HL-60 (cell line): ENCODE results near the gene KYAT1.

Source experiments
- GABPA ChIP-seq: IDR thresholded peaks from 2 replicates; pipeline ENCODE4 v1.6.1; 2012; ENCODE audit warnings: low read depth
- POLR2AphosphoS5 ChIP-seq: IDR thresholded peaks from 2 replicates; pipeline ENCODE4 v1.6.1; 2012; ENCODE audit warnings: low read depth
- TF ChIP-seq, protein P1 (sequence below): IDR thresholded peaks from one replicate; pipeline ENCODE4 v1.5.1; 2011; ENCODE audit warnings: low read length, control low read depth, inconsistent platforms; ENCODE audit not compliant: insufficient read depth

DNA sequence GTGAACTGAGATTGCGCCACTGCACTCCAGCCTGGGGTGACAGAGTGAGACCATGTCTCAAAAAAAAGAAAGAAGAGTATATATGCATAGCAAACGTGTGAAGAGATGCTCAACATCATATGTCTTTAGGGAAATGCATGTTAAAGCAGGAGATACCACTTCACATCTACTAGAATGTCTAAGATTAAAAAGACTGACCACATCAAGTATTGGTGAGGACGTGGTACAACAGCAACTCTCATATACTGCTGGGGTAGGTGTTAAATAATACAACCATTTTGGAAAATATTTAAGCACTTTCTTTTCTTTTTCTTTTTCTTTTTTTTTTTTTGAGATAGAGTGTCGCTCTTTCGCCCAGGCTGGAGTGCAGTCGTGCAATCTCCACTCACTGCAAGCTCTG lies 96.3 kb downstream of the KYAT1 start:
- TF ChIP-seq POLR2AphosphoS5 (no peak), GABPA (no peak)
- TF ChIP-seq, protein P1, sequence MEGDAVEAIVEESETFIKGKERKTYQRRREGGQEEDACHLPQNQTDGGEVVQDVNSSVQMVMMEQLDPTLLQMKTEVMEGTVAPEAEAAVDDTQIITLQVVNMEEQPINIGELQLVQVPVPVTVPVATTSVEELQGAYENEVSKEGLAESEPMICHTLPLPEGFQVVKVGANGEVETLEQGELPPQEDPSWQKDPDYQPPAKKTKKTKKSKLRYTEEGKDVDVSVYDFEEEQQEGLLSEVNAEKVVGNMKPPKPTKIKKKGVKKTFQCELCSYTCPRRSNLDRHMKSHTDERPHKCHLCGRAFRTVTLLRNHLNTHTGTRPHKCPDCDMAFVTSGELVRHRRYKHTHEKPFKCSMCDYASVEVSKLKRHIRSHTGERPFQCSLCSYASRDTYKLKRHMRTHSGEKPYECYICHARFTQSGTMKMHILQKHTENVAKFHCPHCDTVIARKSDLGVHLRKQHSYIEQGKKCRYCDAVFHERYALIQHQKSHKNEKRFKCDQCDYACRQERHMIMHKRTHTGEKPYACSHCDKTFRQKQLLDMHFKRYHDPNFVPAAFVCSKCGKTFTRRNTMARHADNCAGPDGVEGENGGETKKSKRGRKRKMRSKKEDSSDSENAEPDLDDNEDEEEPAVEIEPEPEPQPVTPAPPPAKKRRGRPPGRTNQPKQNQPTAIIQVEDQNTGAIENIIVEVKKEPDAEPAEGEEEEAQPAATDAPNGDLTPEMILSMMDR = no peak
